GM21367 (cell line): ENCODE measurements around the gene THRA.

Source experiments
- ATAC-seq: cut with Tn5 transposase; IDR thresholded peaks from one replicate; pipeline ENCODE4 v1.9.1; 2021; ENCODE audit not compliant: unreplicated experiment

Gene THRA

GRCh38 chr17:40064971-40065768 is 2.4 kb downstream of the THRA start:
- ATAC-seq = no peak

DNA sequence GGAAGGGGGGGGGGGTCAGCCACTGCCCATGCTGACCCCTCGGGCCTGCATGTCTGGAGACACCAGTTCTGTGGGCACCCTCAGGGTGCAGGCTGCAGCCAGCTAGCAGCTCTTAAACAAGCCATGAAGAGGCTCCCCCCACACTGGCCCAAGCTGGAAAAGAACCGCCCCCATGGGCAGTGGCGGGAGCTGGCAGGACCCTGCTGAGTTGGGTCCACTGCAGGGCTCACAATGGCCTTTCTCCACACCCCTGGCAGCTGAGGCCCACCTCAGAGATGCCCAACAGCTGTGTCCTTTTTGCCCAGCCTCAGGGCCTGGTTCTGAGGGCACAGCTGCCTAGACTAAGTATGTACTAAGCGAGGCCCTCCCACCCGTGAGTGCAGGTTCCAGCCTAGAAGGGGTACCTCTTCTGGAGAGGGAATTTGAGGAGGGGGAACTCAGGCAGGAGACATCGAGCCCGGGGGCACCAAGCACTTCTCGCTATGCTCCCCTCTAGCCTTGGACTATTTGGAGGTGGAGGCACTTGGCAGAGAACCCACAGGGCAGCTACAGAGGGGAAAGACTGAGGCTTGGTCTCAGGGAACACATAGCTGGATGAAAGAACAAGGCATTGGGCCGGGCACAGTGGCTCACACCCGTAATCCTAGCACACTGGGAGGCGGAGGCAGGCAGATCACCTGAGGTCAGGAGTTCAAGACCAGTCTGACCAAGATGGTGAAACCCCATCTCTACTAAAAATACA is 3.2 kb downstream of the THRA start:
- no peak for ATAC-seq

GRCh38 chr17:40067710-40068109 is 4.9 kb downstream of the THRA start:
- no peak for ATAC-seq

DNA sequence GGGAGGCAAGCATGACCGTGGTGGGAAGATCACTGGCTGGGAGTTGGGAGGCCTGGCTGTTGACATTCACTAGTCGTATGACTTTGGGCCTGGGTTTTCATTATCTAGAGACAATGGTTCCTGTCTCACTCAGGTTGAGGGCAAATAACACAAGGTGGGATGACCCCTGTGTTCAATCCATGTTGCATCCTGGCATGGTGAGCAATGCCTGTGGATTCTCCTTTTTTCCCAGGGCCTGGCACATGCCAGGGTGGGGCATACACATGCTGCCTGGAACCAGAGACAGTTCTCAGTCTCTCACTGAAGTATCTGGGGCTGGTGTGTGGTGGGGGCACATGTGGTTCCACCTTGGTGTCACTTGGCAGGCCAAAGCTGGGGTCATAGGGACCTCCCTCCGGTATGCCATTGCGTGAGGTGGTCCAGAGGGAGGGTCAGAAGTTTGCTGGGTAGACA is 5.4 kb downstream of the THRA start:
- no peak for ATAC-seq

DNA sequence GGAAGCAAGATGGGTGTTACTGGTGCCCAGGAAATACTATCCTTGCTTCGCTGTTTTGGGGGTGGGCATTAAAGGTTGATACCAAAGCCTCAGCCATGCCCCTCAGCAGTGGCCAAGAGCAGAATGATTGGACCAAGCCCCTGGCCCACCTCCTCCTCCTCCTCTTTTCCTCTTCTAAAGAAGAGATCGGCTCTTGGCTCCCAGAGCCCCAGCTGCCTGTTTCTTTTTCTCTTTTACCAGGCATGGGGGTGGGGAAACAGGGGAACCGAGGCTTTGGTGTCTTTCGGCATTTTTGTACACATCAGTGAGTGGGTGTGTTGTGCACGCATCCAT is 5.8 kb downstream of the THRA start:
- ATAC-seq = no peak

GRCh38 chr17:40068917-40069750 is 6.4 kb downstream of the THRA start:
- ATAC-seq = no peak

GRCh38 chr17:40069751-40070708 is 7.3 kb downstream of the THRA start:
- no peak for ATAC-seq

GRCh38 chr17:40070709-40071312 is 8.0 kb downstream of the THRA start:
- no peak for ATAC-seq

DNA sequence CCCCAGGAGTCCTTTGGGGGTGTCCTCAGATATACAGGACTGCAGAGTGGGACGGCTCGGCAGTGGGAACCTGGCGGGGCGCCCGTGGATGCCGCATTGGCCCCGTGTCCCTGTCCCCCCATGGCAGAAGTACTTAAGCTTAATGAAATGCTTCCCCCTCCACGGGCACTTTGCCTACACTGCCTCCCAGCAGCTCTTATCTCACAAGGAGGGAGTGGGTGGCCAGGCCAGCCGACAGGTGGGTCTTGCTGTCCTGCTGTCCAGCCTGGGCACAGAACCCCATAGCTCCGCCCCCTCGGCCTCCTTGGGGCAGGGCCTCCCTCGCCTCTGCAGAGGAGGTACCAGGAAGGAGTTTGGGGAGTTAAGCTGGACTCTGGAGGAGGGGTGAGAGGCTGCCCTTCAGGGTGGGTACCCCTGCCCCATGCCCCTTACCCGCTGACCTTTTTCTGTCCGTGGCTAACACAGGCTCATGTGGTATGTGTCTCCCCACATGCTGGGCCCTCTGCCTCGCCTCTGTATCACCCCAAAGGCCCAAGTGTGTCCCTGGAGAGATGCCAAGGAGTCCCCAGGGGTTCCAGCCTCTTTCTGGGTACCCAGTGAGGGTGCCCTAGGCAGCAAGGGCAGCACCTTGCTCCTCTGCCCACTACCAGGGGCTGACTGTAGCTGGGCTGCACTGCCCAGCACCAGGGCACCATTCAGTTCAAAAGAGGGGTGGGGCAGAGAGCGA is 8.7 kb downstream of the THRA start:
- ATAC-seq = no peak

GRCh38 chr17:40072040-40072734 is 9.4 kb downstream of the THRA start:
- ATAC-seq = no peak

DNA sequence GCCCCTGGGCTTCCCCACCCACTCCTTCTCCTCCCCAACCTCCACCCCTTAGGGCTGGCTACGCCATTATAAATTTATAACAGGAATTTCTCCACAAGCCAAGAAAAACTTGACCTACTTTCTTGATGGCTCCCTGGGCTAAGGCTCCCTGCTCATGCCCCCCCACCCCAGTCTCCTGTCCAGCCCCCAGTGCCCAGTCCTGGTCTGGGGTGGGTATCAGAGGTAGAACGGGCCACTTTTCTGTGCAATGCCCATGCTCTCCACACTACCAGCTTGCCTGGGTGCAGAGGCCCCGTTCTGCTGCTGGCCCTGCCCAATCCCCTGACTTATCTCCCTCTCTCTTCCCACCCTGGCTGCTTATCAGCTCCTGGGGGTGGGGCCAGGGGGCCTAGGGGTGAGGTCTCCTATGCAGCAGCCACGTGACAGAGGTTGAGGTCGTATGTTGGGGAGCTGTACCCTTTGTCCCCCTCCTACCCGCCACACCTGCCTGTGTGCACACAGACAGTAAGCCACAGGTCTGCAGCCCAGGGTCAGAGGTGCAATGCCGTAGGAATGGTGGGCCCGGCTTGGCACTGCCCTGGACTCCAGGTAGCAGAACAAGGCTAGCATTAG is 10.1 kb downstream of the THRA start:
- no peak for ATAC-seq

DNA sequence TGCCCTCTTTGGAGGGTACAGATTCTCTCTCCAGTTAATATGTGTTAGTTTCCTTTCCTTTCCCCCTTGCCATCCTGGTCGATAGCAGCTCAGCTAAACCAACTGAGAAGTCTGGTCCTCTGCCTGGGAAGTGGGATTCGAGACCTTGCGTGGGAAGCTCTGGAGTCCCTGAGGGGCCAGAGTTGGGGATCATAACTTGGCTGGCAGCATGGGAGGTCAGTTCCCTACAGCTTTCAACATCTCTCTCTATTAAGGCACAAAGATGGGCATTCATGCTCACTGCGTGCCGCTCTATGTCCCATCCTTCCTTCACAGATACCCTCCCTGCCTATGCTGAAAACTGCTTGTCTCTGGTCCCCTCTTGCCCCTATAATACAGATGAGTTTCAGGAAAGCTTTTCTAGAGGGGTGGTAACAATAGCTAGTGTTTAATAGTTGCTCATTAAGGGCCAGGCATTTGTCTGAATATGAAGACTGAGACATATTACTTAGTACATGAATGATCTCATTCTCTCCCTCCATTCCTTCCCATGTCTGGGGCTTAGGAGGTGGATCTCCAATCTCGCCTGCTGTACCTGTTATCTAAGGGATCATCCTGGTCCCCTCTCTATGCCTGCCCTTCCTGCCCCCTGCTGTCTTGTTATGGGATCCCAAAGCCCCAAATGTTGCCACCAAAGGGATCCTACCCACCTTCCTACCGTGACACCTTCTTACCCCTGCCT is 10.8 kb downstream of the THRA start:
- no peak for ATAC-seq

DNA sequence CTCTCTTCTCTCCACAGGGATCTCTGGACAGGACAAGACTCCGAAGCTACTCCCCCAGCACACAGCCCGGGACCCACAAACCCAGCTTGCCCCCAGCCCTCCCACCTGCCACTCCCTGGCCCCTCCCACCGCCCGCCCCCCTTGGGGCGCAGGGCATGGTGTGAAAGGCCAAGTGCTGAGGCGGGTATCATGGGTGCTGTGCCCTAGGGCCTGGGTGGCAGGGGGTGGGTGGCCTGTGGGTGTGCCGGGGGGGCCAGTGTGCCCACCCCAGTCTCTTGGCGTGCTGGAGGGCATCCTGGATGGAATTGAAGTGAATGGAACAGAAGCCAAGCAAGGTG is 11.4 kb downstream of the THRA start:
- ATAC-seq = no peak

GRCh38 chr17:40074871-40075200 is 12.1 kb downstream of the THRA start:
- ATAC-seq = no peak

DNA sequence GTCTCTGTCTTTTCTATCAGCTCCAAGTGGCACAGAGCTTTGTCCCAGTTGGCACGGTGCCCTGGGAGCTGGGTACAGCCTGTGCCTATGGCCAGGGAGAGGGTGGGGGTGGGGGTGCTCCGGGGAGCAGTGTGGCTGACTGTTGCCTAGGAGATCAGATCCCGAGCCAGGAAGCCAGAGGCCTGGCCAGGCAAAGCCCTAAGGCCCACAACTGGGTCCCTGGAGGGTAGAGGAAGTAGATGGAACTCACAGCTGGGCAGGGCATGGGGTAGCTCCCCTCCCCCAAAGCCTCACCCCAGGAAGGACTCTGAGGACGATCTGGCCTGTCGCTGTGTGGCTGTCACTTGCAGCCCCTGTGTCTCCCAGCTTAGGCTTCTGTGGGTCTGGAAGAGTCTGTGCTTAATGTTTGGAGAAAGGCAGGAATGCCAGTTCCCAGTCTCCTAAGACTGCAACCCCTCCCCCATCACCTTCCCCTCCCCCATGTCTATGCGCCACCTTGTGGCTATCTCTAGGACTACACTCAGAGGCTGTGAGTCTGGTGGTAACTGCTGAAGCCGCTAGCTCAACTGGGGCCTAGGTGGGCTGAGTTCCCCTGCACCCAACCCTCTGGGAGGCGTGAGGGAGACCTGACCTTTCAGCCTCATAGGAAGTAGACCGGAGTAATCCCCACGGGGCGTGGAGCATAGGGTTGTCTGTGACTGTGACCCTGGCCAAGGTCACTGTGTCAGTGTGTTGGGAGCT is 12.6 kb downstream of the THRA start:
- ATAC-seq = no peak

GRCh38 chr17:40075942-40076498 is 13.3 kb downstream of the THRA start:
- ATAC-seq = no peak

DNA sequence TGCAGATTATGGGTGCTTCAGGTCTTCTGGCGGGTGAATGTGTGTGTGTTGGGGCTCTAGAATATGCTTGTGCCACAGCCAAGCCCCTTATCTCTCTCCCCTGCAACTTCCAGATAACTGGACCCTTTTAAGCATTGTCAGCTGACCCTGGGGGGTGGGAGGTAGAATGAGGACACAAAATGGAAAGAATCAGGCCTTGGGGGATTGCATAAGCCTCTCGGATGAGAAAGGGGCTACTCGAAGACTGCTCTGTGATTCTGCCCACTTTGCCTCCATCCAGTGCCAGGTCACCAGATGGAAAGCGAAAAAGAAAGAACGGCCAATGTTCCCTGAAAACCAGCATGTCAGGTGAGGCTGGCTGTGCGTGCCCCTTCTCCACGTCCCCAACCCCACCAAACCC is 13.8 kb downstream of the THRA start:
- no peak for ATAC-seq
